ENCODE data around the gene KRT13. TPM values are rescaled to one million over a fixed set of nuclear protein-coding genes. Genes with fewer than 3 reads are reported as not detected.

The KRT13 gene
- total RNA-seq, 2 experiments from 2014 or later, result not detected

DNA sequence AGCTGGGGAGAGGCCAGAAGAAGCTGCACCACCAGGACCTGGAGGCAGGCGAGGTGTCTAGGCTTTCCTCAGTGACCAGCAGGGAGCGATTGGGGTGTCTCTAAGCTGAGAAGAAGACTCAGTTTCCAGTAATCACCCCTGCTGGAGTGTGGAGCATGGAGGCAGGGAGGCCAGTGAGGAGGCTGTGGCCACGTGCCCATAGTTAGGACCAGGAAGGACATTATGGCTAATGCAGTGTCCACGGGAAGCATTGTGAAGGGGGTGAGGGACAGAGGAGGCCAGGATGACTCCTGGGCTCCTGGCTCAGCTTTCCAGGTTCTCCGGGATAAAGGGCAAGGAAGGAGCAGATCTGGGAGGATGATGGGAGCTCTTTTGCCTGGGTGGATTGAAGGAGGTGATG is 5.7 kb downstream of the KRT13 start:
- no peak for DNase-seq
- Mint-ChIP-seq H3K27ac (no peak overlapping the region), H3K36me3 (no peaks in the 10 kb centered on the region), H3K4me1 (peaks cover 5% of the 10 kb centered on the region), H3K27me3 (no peaks in the 10 kb centered on the region), H3K4me3 (no peak overlapping the region), H3K9me3 (no peaks in the 10 kb centered on the region)

DNA sequence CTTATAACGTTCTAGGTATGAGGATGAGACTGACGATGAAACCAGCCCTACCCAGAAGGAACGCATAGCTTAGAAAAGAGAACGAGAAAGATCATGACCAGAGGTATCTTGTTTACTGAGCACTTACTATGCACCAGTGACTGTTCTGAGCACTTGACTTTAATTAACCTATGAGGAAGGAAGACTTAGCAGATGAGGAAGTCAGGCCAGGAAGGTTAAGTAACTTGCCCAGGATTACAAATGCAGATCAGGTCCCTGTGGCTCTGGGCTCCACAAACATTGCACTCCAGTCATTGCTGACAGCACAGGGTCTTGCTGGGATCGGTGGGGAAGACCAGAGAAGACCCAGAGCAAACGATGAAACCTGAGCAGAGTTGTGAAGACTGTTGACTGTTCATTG is 7.1 kb downstream of the KRT13 start:
- no peak overlapping the region for H3K27ac Mint-ChIP-seq
- no peaks in the 10 kb centered on the region for H3K36me3 Mint-ChIP-seq
- H3K4me3 Mint-ChIP-seq, result no peak overlapping the region

GRCh38 chr17:41496803-41497484 is 8.5 kb downstream of the KRT13 start:
- peak; percentile 77 for DNase-seq
- H3K4me1 Mint-ChIP-seq, result peaks cover 7% of the 10 kb centered on the region
- H3K27ac Mint-ChIP-seq, result no peak overlapping the region
- H3K4me3 Mint-ChIP-seq, result no peak overlapping the region
- no peaks in the 10 kb centered on the region for H3K27me3 Mint-ChIP-seq
- no peaks in the 10 kb centered on the region for H3K36me3 Mint-ChIP-seq
- no peaks in the 10 kb centered on the region for H3K9me3 Mint-ChIP-seq

More for the DNA sequence above, 7.1 kb downstream of the KRT13 start:
- peaks cover 5% of the 10 kb centered on the region for H3K4me1 Mint-ChIP-seq
- no peaks in the 10 kb centered on the region for H3K9me3 Mint-ChIP-seq
- H3K27me3 Mint-ChIP-seq, result no peaks in the 10 kb centered on the region
- no peak for DNase-seq

DNA sequence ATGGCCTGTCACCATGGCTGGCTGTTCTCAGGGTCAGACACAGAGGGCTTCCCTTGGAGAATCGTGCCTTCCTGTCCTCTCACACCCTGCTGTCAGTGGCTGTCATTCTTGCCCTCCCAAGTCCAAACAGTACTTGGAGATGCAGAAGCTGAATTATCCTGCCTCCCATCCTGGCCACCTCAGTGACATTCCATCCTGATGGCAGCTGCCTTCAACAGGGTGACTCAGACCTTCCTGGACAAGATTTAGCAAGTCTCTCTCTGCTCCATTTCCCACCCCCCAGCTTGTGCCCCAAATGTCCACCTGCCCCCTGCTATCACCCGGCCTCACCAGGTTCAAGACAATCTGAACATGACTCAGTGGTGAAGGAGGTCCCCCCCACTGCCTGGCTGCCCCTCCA is 10.9 kb downstream of the KRT13 start:
- no peak for DNase-seq
- no peaks in the 10 kb centered on the region for H3K36me3 Mint-ChIP-seq
- peaks cover 9% of the 10 kb centered on the region for H3K4me1 Mint-ChIP-seq
- no peaks in the 10 kb centered on the region for H3K9me3 Mint-ChIP-seq
- no peak overlapping the region for H3K27ac Mint-ChIP-seq
- H3K27me3 Mint-ChIP-seq, result no peaks in the 10 kb centered on the region
- H3K4me3 Mint-ChIP-seq, result no peak overlapping the region

GRCh38 chr17:41492771-41493170 is 12.6 kb downstream of the KRT13 start:
- Mint-ChIP-seq H3K4me3 (no peak overlapping the region), H3K4me1 (peaks cover 9% of the 10 kb centered on the region), H3K27ac (no peak overlapping the region), H3K9me3 (no peaks in the 10 kb centered on the region), H3K27me3 (no peaks in the 10 kb centered on the region), H3K36me3 (no peaks in the 10 kb centered on the region)
- no peak for DNase-seq

GRCh38 chr17:41492351-41492750 is 13.1 kb downstream of the KRT13 start:
- Mint-ChIP-seq H3K27ac (no peak overlapping the region), H3K27me3 (no peaks in the 10 kb centered on the region), H3K36me3 (no peaks in the 10 kb centered on the region), H3K4me3 (no peak overlapping the region), H3K4me1 (peaks cover 9% of the 10 kb centered on the region), H3K9me3 (no peaks in the 10 kb centered on the region)
- DNase-seq, result no peak

DNA sequence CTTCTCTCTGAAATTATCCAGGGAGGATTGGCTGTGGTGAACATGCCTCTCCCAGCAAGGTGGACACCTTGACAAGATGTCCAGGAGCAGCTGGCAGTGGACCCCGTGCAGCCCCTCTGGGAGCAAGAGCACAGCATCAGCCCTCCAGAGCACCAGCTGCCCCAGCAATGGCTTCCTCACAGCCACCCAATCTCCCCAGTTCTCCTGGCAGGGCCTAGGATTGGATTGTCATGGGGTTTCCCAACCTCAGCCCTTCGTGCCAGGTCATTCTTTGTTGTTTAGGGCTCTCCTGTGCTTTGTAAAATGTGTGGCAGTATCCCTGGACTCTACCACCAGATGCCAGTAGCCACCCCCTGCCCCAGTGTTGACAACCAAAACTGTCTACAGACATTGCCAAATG is 13.9 kb downstream of the KRT13 start:
- Mint-ChIP-seq H3K27ac (no peak overlapping the region), H3K4me3 (no peak overlapping the region), H3K27me3 (peaks cover 3% of the 10 kb centered on the region), H3K36me3 (no peaks in the 10 kb centered on the region), H3K9me3 (no peaks in the 10 kb centered on the region), H3K4me1 (peaks cover 4% of the 10 kb centered on the region)
- DNase-seq, result no peak

DNA sequence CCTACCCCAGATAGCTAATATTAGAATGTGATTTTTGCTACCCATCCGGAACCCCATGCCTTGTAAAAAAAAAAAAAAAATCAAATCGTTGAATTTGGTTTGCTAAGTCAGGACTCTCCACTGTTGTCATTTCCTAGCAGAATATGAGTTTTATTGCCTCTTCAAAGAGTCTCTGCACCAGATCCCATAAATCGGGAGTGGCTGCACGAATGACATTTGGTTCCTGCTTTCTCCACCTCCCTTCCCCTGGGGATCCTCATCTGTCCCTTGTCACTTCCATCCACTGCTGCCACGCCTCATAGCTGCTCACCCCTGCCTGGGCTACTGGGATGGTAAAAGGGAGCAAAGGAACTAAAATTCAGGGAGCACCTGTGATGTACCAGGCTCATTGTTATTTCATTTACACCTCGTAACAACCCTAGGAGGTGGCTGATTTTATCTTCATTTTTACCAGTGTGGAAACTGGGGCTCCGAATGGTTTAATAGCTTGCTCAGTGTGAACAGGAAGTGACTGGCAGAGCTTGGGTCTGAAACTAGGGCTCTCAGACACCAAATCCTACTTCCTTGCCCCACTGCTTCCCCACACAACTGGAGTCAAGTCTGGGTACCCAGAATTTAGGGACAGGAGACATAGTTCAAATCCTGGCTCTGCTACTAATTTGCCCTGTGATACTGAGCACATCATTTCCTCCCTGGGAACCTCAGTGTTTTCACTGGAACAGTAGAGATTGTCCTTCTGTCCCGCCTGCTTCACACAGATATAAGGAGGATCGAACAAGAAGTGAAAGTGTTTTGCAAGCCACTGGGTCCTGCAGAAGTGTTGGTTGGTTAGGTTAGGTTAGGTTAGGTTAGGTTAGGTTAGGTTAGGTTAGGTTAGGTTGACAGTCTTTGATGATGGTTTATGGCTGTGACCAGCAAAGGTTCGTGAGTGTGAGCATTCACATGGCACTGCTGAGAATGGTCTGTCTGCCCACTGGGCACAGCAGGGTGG is 15.1 kb downstream of the KRT13 start:
- no peak overlapping the region for H3K4me3 Mint-ChIP-seq
- no peaks in the 10 kb centered on the region for H3K36me3 Mint-ChIP-seq
- no peaks in the 10 kb centered on the region for H3K9me3 Mint-ChIP-seq
- no peak overlapping the region for H3K27ac Mint-ChIP-seq
- peaks cover 5% of the 10 kb centered on the region for H3K27me3 Mint-ChIP-seq
- no peak for DNase-seq
- H3K4me1 Mint-ChIP-seq, result peaks cover 4% of the 10 kb centered on the region

DNA sequence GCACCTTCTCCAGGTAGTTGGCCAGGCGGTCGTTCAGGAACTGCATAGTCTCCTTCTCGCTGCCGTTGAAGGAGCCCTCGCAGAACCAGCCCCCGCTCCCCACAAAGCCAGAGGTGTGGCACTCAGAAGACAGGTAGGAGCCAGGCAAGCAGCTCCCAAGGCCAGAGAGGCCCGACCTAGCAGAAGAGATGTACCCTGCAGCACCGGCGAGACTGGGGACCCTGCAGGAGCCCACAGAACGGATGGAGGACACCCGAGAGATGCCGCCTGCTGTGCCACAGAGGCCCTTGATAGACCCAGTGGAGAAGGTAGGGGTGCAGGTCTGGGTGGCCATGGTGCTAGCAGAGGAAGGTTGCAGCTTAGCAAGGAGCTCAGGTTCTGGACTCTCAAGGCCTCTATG is 15.9 kb downstream of the KRT13 start, which contains the start of gene KRT36:
TSS of gene KRT36 (minus strand) at position 380 of the 400 bp plus-strand sequence. CDS start at position 334, 46 bp downstream.
- peaks cover 5% of the 10 kb centered on the region for H3K27me3 Mint-ChIP-seq
- no peak within 1 kb of the TSS for H3K4me3 Mint-ChIP-seq
- H3K4me1 Mint-ChIP-seq, result peaks cover 4% of the 10 kb centered on the region
- H3K9me3 Mint-ChIP-seq, result no peaks in the 10 kb centered on the region
- H3K27ac Mint-ChIP-seq, result no peak within 1 kb of the TSS
- DNase-seq, result no peak
- no peaks in the 10 kb centered on the region for H3K36me3 Mint-ChIP-seq

GRCh38 chr17:41486809-41487530 is 18.4 kb downstream of the KRT13 start:
- Mint-ChIP-seq H3K4me1 (peaks cover 2% of the 10 kb centered on the region), H3K36me3 (no peaks in the 10 kb centered on the region), H3K27ac (no peak overlapping the region), H3K9me3 (no peaks in the 10 kb centered on the region), H3K4me3 (no peak overlapping the region), H3K27me3 (peaks cover 5% of the 10 kb centered on the region)
- DNase-seq, result peak; percentile 37

GRCh38 chr17:41486316-41486715 is 19.1 kb downstream of the KRT13 start:
- no peak overlapping the region for H3K4me3 Mint-ChIP-seq
- peaks cover 5% of the 10 kb centered on the region for H3K27me3 Mint-ChIP-seq
- H3K36me3 Mint-ChIP-seq, result no peaks in the 10 kb centered on the region

GRCh38 chr17:41484920-41485904 is 20.2 kb downstream of the KRT13 start:
- Mint-ChIP-seq H3K9me3 (no peaks in the 10 kb centered on the region), H3K36me3 (no peaks in the 10 kb centered on the region), H3K4me1 (peaks cover 2% of the 10 kb centered on the region), H3K4me3 (no peak overlapping the region), H3K27me3 (peaks cover 5% of the 10 kb centered on the region), H3K27ac (no peak overlapping the region)
- DNase-seq, result no peak

More at GRCh38 chr17:41486316-41486715, 19.1 kb downstream of the KRT13 start:
- Mint-ChIP-seq H3K4me1 (peaks cover 2% of the 10 kb centered on the region), H3K9me3 (no peaks in the 10 kb centered on the region), H3K27ac (no peak overlapping the region)
- DNase-seq, result no peak

- Mint-ChIP-seq H3K4me3 (no peak overlapping the region), H3K27ac (no peak overlapping the region), H3K36me3 (no peaks in the 10 kb centered on the region), H3K27me3 (peaks cover 5% of the 10 kb centered on the region), H3K9me3 (no peaks in the 10 kb centered on the region), H3K4me1 (no peaks in the 10 kb centered on the region)
- no peak for DNase-seq
Observed at GRCh38 chr17:41483991-41484826, 21.2 kb downstream of the KRT13 start.
